ENCODE data around the gene PRSS27.
"Not testable (repeated sequence)": the region's sequence is repeated elsewhere in the genome, so short reads cannot be mapped to it uniquely, and the experiment has no call there.

DNA sequence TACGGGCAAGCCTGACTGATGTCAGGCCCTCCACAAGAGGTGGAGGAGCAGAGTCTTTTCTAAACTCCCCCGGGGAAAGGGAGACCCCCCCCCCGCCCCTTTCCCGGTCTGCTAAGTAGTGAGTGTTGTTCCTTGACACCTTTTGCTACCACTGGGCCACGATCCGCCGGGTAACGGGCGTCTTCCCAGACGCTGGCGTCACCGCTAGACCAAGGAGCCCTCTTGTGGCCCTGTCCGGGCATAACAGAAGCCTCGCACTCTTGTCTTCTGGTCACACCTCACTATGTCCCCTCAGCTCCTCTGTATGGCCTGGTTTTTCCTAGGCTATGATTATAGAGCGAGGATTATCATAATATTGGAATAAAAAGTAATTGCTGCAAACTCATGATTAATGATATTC is 50.0 kb downstream of the PRSS27 start:
- not testable (repeated sequence) for TF ChIP-seq POLR2A (IDR thresholded peaks at IDR 0.05)
- TF ChIP-seq, protein P1, sequence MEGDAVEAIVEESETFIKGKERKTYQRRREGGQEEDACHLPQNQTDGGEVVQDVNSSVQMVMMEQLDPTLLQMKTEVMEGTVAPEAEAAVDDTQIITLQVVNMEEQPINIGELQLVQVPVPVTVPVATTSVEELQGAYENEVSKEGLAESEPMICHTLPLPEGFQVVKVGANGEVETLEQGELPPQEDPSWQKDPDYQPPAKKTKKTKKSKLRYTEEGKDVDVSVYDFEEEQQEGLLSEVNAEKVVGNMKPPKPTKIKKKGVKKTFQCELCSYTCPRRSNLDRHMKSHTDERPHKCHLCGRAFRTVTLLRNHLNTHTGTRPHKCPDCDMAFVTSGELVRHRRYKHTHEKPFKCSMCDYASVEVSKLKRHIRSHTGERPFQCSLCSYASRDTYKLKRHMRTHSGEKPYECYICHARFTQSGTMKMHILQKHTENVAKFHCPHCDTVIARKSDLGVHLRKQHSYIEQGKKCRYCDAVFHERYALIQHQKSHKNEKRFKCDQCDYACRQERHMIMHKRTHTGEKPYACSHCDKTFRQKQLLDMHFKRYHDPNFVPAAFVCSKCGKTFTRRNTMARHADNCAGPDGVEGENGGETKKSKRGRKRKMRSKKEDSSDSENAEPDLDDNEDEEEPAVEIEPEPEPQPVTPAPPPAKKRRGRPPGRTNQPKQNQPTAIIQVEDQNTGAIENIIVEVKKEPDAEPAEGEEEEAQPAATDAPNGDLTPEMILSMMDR (IDR thresholded peaks at IDR 0.05), result not testable (repeated sequence)

Measured in lower leg skin (tissue), 3 donors.